HG02852 (cell line): ENCODE data around the gene ATP13A1.
"Not testable (repeated sequence)": the region's sequence is repeated elsewhere in the genome, so short reads cannot be mapped to it uniquely, and the experiment has no call there.

Experiments used
- ATAC-seq: cut with Tn5 transposase; IDR thresholded peaks from one replicate; pipeline ENCODE4 v1.9.1; 2021; ENCODE audit warnings: mild to moderate bottlenecking, moderate library complexity; ENCODE audit not compliant: unreplicated experiment

ATP13A1 gene

DNA sequence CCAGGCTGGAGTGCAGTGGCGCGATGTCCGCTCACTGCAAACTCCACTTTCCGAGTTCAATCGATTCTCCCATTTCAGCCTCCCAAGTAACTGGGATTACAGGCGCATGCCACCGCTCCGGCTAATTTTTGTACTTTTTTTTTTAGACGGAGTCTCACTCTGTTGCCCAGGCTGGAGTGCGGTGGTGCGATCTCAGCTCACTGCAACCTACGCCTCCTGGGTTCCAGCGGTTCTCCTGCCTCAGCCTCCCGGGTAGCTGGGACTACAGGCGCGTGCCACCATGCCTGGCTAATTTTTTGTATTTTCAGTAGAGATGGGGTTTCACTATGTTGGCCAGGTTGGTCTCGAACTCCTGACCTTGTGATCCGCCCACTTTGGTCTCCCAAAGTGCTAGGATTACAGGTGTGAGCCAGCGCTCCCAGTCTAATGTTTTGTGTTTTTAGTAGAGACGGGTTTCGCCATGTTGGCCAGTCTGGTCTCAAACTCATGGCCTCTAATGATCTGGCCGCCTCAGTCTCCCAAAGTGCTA is 2.0 kb upstream of the ATP13A1 start:
- not testable (repeated sequence) for ATAC-seq

DNA sequence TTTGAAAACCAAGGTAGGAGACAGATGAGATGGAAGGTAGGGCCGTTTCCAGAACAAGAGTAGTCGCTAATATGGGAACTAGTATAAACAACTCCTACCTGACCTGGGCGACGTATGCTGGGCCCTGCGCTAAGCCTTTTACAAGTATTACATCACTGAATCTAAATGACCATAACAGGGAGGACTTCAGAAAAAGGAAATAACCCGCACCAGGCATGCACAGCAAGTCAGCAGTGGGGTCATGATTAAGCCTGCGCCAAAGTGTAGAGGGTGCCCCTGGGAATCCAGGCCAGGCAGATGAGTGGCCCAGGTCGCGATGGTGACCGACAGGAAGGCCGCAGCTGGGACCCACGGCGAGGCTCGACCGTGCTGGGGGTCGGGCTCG is 613 bp downstream of the ATP13A1 start:
- ATAC-seq = no peak

DNA sequence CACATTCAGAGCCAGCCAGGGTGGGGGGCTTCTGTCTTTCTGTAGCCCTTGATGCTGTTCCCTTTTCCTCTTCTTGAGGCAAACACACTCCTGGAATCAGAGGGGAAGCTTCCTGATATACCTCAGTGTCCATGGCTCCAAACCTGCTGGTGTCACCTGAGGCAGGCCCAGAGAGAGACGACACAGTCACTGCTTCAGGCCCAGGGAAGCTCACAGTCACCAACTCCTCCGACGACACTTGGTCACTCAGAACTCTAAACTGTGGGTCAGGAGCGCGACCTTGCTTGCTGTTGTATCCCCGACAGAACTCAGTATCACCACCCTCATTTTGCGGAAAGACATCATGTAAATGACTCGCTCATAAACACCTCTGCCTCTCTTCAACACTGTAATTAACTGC is 1.1 kb downstream of the ATP13A1 start:
- ATAC-seq = no peak

DNA sequence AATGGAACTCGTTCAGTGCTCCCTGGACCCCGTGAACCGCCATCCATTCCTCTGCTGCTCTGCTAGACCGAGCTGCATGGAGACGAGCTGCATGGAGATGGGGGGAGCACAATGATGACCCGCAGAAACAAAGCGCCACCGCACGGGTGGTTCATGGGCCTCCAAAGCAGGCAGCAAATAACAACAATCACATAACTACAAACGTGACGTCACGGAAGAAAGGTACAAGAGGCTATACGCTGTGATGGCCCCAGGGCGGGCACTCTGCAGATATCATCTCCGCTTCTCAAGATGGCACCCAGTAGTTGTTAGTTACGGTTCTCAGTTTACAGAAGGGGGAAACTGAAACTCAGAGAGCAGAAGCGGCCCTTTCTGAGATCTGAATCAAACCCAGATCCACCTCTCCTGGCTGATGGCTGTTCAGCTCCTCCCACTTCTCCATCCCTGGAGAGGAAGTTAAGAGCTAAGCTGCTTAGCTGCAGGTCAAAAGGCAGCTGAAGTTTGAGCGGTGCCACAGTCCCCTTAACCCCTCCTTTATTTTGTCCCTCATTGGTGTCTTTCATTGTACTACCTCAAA is 1.7 kb downstream of the ATP13A1 start:
- ATAC-seq = peak; percentile 32

- no peak for ATAC-seq
Observed at GRCh38 chr19:19661141-19661674, 2.3 kb downstream of the ATP13A1 start.

- ATAC-seq = no peak
Observed at GRCh38 chr19:19659646-19660245, 3.7 kb downstream of the ATP13A1 start.

GRCh38 chr19:19657397-19657783 is 6.1 kb downstream of the ATP13A1 start:
- ATAC-seq = no peak

- no peak for ATAC-seq
Observed at GRCh38 chr19:19656451-19657396, 6.8 kb downstream of the ATP13A1 start.

DNA sequence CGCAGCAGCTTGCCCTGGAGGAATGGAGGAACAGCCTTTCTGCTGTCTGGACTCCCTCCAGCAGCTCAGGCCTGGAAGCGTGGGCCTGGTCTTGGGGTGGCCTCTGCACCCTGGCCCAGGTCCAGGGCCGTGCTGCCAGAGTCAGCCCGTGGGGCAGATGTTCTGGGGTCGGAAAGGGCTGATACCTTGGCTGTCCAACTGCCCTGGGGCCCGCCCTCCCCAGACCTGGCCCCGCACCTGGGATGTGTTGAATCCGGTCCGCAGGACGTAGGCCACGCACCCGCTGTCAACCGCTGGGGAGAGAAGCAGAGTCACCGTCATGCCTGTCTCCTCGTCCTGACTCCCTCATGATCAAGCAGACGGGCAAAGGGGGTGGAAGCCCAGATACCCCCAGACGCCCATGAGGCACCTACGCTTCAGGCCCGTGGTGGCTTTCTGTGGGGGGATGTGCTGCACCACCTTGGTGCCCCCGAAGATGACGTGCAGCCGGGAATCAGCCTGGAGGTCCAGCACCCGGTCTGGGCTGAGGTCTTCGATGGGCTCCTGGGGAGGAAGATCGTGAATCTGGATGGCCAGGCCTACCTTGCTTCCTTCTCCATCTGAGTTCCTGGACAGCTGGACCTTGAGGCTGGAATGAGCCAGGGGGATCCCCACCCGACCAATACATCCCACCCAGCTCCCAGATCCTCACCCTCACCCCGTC is 7.7 kb downstream of the ATP13A1 start:
- no peak for ATAC-seq

GRCh38 chr19:19655051-19655594 is 8.4 kb downstream of the ATP13A1 start:
- ATAC-seq = no peak

GRCh38 chr19:19654441-19654840 is 9.0 kb downstream of the ATP13A1 start:
- ATAC-seq = no peak

GRCh38 chr19:19653597-19654147 is 9.8 kb downstream of the ATP13A1 start:
- ATAC-seq = no peak

GRCh38 chr19:19652482-19653295 is 10.8 kb downstream of the ATP13A1 start:
- ATAC-seq = no peak

- ATAC-seq = no peak
Observed at GRCh38 chr19:19651076-19651475, 12.4 kb downstream of the ATP13A1 start.

DNA sequence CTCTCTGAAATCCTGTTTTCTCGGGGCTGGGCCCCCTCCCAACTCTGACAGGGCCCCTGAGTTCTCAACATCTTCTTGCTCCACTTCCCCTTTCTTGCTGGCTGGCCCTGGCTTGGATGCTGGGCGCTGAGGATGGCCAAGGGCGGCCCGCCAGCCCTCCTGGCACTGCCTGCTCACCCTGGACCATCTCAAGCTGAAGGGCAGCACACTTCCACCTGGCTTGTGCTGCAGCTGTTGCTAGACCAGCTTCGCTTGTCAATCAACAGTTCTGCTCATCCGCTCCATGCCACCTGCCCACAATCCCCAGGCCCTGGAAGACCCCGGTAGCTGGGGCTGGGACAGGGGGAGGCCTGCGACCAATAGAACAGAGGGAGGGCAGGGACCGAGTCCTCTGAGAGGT is 13.1 kb downstream of the ATP13A1 start:
- ATAC-seq = no peak

DNA sequence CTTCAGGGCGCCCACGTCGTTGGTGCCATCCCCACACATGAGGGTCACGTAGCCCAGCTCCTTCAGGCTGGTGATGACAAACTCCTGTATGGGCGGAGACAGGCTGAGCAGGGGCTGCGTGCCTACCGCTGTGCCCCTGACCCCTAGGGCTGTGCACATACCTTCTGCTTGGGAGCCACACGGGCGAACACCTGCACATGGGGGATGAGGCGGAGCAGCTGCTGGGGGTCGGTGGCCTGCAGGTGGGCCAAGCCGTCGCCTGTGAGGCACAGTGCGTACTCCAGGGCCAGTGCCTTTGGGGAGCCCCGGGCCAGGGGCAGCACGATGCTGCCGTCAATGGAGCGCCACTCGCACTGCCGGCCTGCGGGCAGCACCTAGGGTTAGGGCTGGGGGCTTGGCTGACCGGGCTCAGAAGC is 13.9 kb downstream of the ATP13A1 start:
- no peak for ATAC-seq

DNA sequence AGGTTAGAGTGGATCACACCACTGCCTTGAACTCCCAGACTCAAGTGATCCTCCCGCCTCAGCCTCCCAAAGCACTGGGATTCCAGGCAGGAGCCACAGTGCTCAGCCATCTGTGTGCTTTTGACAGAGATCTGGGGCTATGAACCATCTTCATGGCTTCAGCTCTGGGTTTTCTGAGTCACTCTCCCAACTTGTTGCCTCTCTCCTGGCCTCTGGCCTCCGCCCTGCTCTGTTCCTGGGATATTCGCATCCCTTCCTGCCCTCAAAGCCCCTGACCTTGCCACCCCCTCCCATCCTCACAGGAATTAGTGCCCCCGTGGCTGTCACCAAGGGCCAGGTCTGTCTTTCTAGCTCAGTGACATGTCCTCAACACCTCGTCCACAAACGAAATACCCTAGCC is 14.3 kb downstream of the ATP13A1 start:
- ATAC-seq = no peak

DNA sequence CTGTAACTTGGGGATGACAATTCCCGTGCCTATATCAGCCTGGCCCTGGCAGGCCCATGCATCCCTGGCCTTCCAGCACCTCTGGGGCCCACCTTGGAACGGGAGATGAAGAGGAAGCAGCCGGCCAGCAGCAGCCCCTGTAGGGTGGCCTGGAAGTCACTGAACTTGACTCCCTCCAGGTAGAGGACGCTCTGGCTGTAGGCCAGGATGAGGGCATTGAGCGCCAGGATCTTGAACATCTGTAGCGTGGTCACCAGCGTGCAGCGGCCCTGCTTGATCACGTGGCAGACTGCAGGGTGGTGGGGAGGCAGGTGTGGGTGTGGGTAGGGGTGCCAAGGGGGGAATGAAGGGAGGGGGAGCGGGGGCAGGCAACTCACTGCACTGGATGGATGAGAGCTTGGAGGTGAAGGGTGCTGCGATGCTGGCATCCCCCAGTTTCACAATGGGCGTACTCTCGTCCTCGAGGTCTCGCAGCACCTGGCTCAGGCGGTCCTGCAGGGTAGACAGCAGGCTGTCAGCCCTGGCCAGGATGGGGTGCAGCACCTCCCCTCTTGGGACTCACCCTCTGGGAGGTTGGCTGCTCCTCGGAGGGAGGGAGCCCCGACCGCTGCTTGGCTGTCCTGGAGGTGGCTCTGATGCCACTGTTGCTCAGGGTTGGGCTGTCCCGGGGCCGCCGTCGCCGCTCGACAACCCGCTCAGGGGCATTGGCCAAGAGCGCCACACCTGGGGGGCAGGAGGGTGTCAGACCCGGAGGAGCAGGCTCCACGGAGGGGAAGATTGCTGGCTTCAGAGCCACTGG is 16.2 kb downstream of the ATP13A1 start:
- no peak for ATAC-seq
